H9 (cell line): ENCODE results near the gene TAOK1. TPM values are rescaled to one million over a fixed set of nuclear protein-coding genes. Genes with fewer than 3 reads are reported as not detected.

Experiments used
- DNase-seq: peaks from one replicate; pipeline ENCODE4 v3.0.0-alpha.2; 2017
- H2AFZ ChIP-seq: one replicate; pipeline ENCODE4 v1.6.1; 2013; ENCODE audit warnings: mild to moderate bottlenecking, low read length, control low read depth, moderate library complexity
- H2AK5ac ChIP-seq: 2 replicates; pipeline ENCODE4 v1.6.1; 2013; ENCODE audit warnings: low read length, control low read depth, mixed read lengths; ENCODE audit not compliant: insufficient read length
- H2BK120ac ChIP-seq: one replicate; pipeline ENCODE4 v1.6.1; 2013; ENCODE audit warnings: low read depth, mild to moderate bottlenecking, low read length, control low read depth, inconsistent platforms; ENCODE audit not compliant: poor library complexity, severe bottlenecking
- H2BK12ac ChIP-seq: 2 replicates; pipeline ENCODE4 v1.6.1; 2013; ENCODE audit warnings: low read length, control low read depth, mixed read lengths, low read depth; ENCODE audit not compliant: insufficient read length
- H2BK15ac ChIP-seq: 2 replicates; pipeline ENCODE4 v1.6.1; 2013; ENCODE audit warnings: low read depth, low read length, control low read depth
- H2BK20ac ChIP-seq: one replicate; pipeline ENCODE4 v1.6.1; 2013; ENCODE audit warnings: low read depth, mild to moderate bottlenecking, low read length, control low read depth, inconsistent platforms; ENCODE audit not compliant: poor library complexity, severe bottlenecking
- H2BK5ac ChIP-seq: 2 replicates; pipeline ENCODE4 v1.6.1; 2013; ENCODE audit warnings: low read length, control low read depth, mixed read lengths; ENCODE audit not compliant: insufficient read length
- H3K14ac ChIP-seq: 2 replicates; pipeline ENCODE4 v1.6.1; 2013; ENCODE audit warnings: low read length, control low read depth; ENCODE audit not compliant: insufficient read depth
- H3K18ac ChIP-seq: 2 replicates; pipeline ENCODE4 v1.6.1; 2013; ENCODE audit warnings: low read depth, mild to moderate bottlenecking, mixed read lengths, low read length, control low read depth; ENCODE audit not compliant: insufficient read length
- H3K23ac ChIP-seq: 2 replicates; pipeline ENCODE4 v1.6.1; 2013; ENCODE audit warnings: low read length, control low read depth, mixed read lengths, low read depth; ENCODE audit not compliant: insufficient read length
- H3K23me2 ChIP-seq: 2 replicates; pipeline ENCODE4 v1.6.1; 2013; ENCODE audit warnings: low read depth, mild to moderate bottlenecking, mixed read lengths, low read length, control low read depth; ENCODE audit not compliant: insufficient read length, poor library complexity, severe bottlenecking
- H3K27ac ChIP-seq: 2 replicates; pipeline ENCODE4 v1.5.1; 2013; ENCODE audit warnings: low read length, control low read depth, mixed read lengths, low read depth; ENCODE audit not compliant: insufficient read length
- H3K27me3 ChIP-seq: 2 replicates; pipeline ENCODE4 v1.6.1; 2013; ENCODE audit warnings: low read length, control low read depth, inconsistent platforms; ENCODE audit not compliant: insufficient read depth
- H3K4ac ChIP-seq: 2 replicates; pipeline ENCODE4 v1.6.1; 2013; ENCODE audit warnings: low read depth, mild to moderate bottlenecking, control low read depth, inconsistent platforms, low read length, moderate library complexity
- H3K4me1 ChIP-seq: 2 replicates; pipeline ENCODE4 v1.6.1; 2013; ENCODE audit warnings: low read length, control low read depth, inconsistent platforms; ENCODE audit not compliant: insufficient read depth
- H3K4me2 ChIP-seq: 2 replicates; pipeline ENCODE4 v1.6.1; 2013; ENCODE audit warnings: low read length, control low read depth, mixed read lengths; ENCODE audit not compliant: insufficient read length, insufficient read depth
- H3K56ac ChIP-seq: 2 replicates; pipeline ENCODE4 v1.6.1; 2013; ENCODE audit warnings: low read depth, mild to moderate bottlenecking, mixed read lengths, low read length, control low read depth; ENCODE audit not compliant: insufficient read length
- H3K79me1 ChIP-seq: 2 replicates; pipeline ENCODE4 v1.6.1; 2013; ENCODE audit warnings: low read depth, mild to moderate bottlenecking, moderate library complexity, low read length, control low read depth, inconsistent platforms; ENCODE audit not compliant: insufficient read depth, poor library complexity, severe bottlenecking
- H3K79me2 ChIP-seq: 2 replicates; pipeline ENCODE4 v1.6.1; 2013; ENCODE audit warnings: low read length, control low read depth, inconsistent platforms; ENCODE audit not compliant: insufficient read depth
- H3K9ac ChIP-seq: 2 replicates; pipeline ENCODE4 v1.6.1; 2013; ENCODE audit warnings: low read length, control low read depth, mixed read lengths; ENCODE audit not compliant: insufficient read length; ENCODE audit errors: extremely low read depth
- H3K9me3 ChIP-seq: one replicate; pipeline ENCODE4 v1.6.1; 2013; ENCODE audit warnings: low read depth, low read length, inconsistent platforms; ENCODE audit not compliant: control insufficient read depth
- H3T11ph ChIP-seq: one replicate; pipeline ENCODE4 v1.6.1; 2013; ENCODE audit warnings: mild to moderate bottlenecking, low read length, control low read depth, inconsistent platforms
- H4K20me1 ChIP-seq: one replicate; pipeline ENCODE4 v1.6.1; 2013; ENCODE audit not compliant: control insufficient read depth, insufficient read length, insufficient read depth
- H4K5ac ChIP-seq: 2 replicates; pipeline ENCODE4 v1.6.1; 2013; ENCODE audit warnings: low read depth, mild to moderate bottlenecking, mixed read lengths, low read length, control low read depth; ENCODE audit not compliant: insufficient read length
- H4K8ac ChIP-seq: replicated peaks from 2 replicates; pipeline ENCODE4 v1.6.1; 2013; ENCODE audit warnings: low read length, control low read depth, mixed read lengths, low read depth; ENCODE audit not compliant: insufficient read length
- H4K91ac ChIP-seq: 2 replicates; pipeline ENCODE4 v1.6.1; 2013; ENCODE audit warnings: low read depth, mild to moderate bottlenecking, moderate library complexity, mixed read lengths, low read length, control low read depth; ENCODE audit not compliant: insufficient read length
- H3K27ac Mint-ChIP-seq, 3 experiments: 2 replicates in 2 of 3; 3 replicates in 1 of 3; pipeline ENCODE4 v1.8.0; 2020 to 2021; ENCODE audit warnings: mixed read lengths in 3 of 3, mild to moderate bottlenecking in 1 of 3, moderate library complexity in 1 of 3
- H3K27me3 Mint-ChIP-seq: 2 replicates; pipeline ENCODE4 v1.8.0; 2021; ENCODE audit warnings: low read depth, mild to moderate bottlenecking, moderate library complexity, mixed read lengths
- H3K36me3 Mint-ChIP-seq, 3 experiments: 2 replicates in 2 of 3; 3 replicates in 1 of 3; pipeline ENCODE4 v1.8.0; 2020 to 2021; ENCODE audit warnings: low read depth in 3 of 3, mixed read lengths in 3 of 3; ENCODE audit not compliant: insufficient read depth in 1 of 3
- H3K4me1 Mint-ChIP-seq, 2 experiments: 2 replicates each; pipeline ENCODE4 v1.8.0; 2020; ENCODE audit warnings: mixed read lengths in 2 of 2
- H3K4me3 Mint-ChIP-seq, 2 experiments: 2 replicates in 1 of 2; 3 replicates in 1 of 2; pipeline ENCODE4 v1.8.0; 2020 to 2021; ENCODE audit warnings: mild to moderate bottlenecking in 2 of 2, mixed read lengths in 2 of 2, moderate library complexity in 1 of 2
- H3K9me3 Mint-ChIP-seq, 2 experiments: 2 replicates in 1 of 2; 3 replicates in 1 of 2; pipeline ENCODE4 v1.8.0; 2020; ENCODE audit warnings: mild to moderate bottlenecking in 2 of 2, mixed read lengths in 2 of 2, moderate library complexity in 1 of 2
- CTCF ChIP-seq: fragments of 200-600 bp; sonication (generic); conservative IDR thresholded peaks from 3 replicates; pipeline ENCODE4 v1.8.0; 2021; ENCODE audit warnings: antibody characterized with exemption, mild to moderate bottlenecking
- WGBS: extraction: QIAGEN DNeasy Blood & Tissue Kit; methylation state at CpG from one replicate; pipeline ENCODE4 v1.1.7; 2013; ENCODE audit warnings: missing lambda C conversion rate, low lambda C conversion rate, mixed read lengths; ENCODE audit not compliant: insufficient read length; ENCODE audit errors: extremely low coverage; 5-methylcytosine and 5-hydroxymethylcytosine counted together
- total RNA-seq: library from RNA; stranded (reverse); gene quantifications from 2 replicates; pipeline ENCODE4 v1.2.1, GENCODE V29; 2021

The TAOK1 gene
- total RNA-seq, 1 experiment from 2014 or later = 93.0 TPM

DNA sequence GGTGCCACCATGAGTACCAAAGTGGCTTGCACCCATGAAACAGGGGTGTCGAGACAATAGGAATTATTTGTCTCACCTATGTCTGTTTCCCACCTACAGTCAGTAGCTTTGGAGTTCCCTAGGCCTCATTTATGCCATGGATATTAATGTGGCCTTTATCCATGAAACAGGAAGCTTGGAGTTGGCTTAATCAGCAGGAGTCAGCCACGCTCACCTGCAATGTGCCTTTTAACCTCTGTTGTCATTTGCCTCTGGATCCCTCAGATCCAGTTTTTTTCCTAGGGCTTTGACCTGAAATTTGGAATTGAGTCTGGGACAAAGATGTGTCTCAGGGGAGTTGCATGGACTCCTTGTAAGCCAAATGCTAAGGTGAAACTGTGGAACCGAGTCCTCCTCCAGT lies 44.4 kb downstream of the TAOK1 start:
- no peaks in the 10 kb centered on the region for H4K20me1 ChIP-seq
- H3K9ac ChIP-seq = no peak overlapping the region
- peaks cover 16% of the 10 kb centered on the region; the same call in 1 of the 2 replicates for H3K79me2 ChIP-seq
- no peaks in the 10 kb centered on the region for H3K23me2 ChIP-seq
- Mint-ChIP-seq H3K27ac (peak overlapping the region in 2 of 3 experiments; percentile 65 to 75; a peak in 2 of 7 replicates), H3K36me3 (peaks cover 6 to 16% (median 12%) of the 10 kb centered on the region in 3 experiments; a peak in 6 of 7 replicates), H3K4me3 (no peak overlapping the region), H3K27me3 (no peaks in the 10 kb centered on the region; the same call in 1 of the 2 replicates), H3K4me1 (peaks cover 15 to 16% of the 10 kb centered on the region in 2 experiments), H3K9me3 (peaks cover 0 to 6% of the 10 kb centered on the region in 2 experiments; a peak in 3 of 5 replicates)
- no peak overlapping the region for H3T11ph ChIP-seq
- TF ChIP-seq CTCF = no peak
- no peak overlapping the region for H3K56ac ChIP-seq
- H3K27ac ChIP-seq = no peak overlapping the region
- H2BK20ac ChIP-seq = no peak overlapping the region
- H3K9me3 ChIP-seq = no peaks in the 10 kb centered on the region
- H4K8ac ChIP-seq = no peak overlapping the region
- no peak for DNase-seq
- no peak overlapping the region for H3K18ac ChIP-seq
- H4K91ac ChIP-seq = no peak overlapping the region
- no peak overlapping the region for H2BK15ac ChIP-seq
- H2AFZ ChIP-seq = no peak overlapping the region
- no peak overlapping the region for H2BK5ac ChIP-seq
- no peak overlapping the region for H3K4ac ChIP-seq
- H4K5ac ChIP-seq = no peak overlapping the region
- H3K27me3 ChIP-seq = no peaks in the 10 kb centered on the region
- H3K4me2 ChIP-seq = no peak overlapping the region
- H2BK12ac ChIP-seq = no peak overlapping the region
- peaks cover 3% of the 10 kb centered on the region; the same call in 1 of the 2 replicates for H3K4me1 ChIP-seq
- no peak overlapping the region for H3K23ac ChIP-seq
- no CpG with 5 or more reads among the region's 3 CpGs for WGBS
- H3K14ac ChIP-seq = no peak overlapping the region
- H3K79me1 ChIP-seq = peaks cover 11% of the 10 kb centered on the region
- no peak overlapping the region for H2AK5ac ChIP-seq
- H2BK120ac ChIP-seq = no peak overlapping the region
